UCSD-AML1 (cell line): ENCODE results near the gene ALDH1A3.
A peak's percentile ranks its signal among the peaks of the same experiment; 100 is the strongest.

Source experiments
- DNase-seq: peaks from one replicate; lab custom pipeline; 2025; ENCODE audit not compliant: unreplicated experiment; lab: John Stamatoyannopoulos, UW

Gene ALDH1A3

DNA sequence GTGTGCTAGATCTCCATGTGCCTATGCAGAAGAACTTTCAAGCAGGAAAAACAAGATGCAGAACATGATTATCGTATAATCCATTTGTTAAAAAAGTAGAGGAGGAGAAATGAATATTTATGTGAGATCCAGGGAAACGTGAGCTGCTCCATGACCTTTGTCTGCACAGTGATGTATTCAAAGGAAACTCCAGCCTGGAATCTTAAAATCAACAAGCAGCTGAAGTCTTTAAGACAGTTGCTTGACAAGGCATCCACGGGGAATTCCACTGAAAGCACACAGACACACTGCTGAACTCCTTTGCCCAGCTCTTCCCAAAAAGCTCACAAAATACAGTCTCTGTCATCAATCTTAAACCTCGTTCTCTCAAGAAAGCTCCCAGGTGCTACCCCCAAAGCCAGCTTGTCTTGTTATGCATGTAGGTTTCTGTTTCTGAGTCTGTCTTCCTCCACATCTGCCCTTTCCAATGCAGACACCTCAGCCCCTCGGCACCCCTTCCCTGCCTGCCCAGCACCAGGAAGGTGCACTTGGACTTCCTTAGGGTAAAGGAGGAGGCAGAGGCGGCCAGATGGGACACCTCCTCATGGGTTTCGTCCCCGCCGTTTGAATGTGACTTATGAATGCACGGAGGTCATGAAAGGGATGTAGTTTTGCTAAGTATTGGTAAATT lies 68.3 kb downstream of the ALDH1A3 start:
- DNase-seq, result no peak

- DNase-seq, result no peak
Measured at GRCh38 chr15:100948430-100948762, 68.8 kb downstream of the ALDH1A3 start.

GRCh38 chr15:100949691-100950090 lies 70.1 kb downstream of the ALDH1A3 start:
- DNase-seq, result no peak

DNA sequence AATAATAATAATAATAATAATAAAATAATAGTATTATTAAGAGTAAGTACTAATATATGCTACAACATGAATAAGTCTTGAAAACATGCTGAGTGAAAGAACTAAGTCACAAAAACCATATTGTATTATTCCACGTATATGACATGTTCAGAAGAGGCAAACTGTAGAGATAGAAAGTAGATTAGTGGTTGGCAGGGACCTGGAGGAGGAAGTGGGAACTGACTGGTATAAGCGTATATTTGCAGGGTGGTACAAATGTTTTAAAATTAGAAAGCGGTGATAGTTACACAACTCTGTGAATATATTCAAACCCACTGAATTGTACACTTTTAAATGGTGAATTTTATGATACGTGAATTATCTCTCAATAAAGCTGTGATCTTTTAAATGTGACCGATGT lies 72.3 kb downstream of the ALDH1A3 start:
- DNase-seq, result no peak

- DNase-seq, result no peak
Measured at GRCh38 chr15:100952566-100952965, 72.9 kb downstream of the ALDH1A3 start.

DNA sequence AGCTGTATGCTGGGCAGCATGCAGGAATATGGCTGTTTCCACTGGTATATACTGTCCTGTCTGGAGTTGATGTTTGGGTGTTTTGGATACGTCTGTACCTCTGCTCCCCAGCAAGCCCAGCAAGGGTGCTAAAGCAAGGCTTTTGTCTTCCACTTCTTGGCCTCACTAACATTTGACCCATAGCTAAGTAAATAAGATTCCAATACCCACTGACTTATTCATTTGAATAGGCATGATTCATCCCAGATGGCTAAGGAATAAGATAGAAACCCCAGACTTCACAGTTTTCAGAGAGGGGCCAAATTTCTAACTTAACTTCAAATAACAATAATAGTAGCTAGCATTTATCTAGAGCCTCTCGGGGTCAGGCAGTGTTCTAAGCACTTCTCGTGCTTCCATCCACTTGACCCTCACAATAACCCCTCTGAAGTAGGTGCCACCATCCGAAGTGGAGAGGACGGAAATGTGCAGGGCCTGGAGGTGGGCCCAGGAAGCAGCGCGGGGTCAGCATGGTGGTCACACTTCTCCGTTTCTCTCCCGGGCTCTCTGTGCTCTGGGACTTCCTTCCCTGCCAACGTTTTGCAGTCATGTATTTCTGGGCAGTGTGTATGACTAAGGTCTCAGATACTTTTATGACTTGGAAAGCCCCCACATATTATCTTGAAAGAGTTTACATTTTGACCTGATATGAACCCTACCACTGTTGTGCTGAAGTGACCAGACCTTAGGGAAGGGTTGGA lies 78.9 kb downstream of the ALDH1A3 start:
- peak; percentile 46 for DNase-seq

- DNase-seq, result peak; percentile 69
Measured at GRCh38 chr15:100959066-100960050, 79.7 kb downstream of the ALDH1A3 start.
